Endothelial cell of umbilical vein (primary cell): ENCODE data around the gene TRIM47. TPM values are rescaled to one million over a fixed set of nuclear protein-coding genes. Genes with fewer than 3 reads are reported as not detected.

Experiments used
- BruUV-seq: library from RNA; stranded (reverse); fragments of 400-500 nt; replicated peaks from 2 replicates; lab custom pipeline; 2021; lab: Mats Ljungman, UMichigan
- CTCF ChIA-PET: fragments of 300-600, 350-600 bp; sonication (Branson Sonifier 250); formaldehyde crosslinking; loops from one replicate; lab custom pipeline; 2021; ENCODE audit warnings: antibody characterized with exemption, inconsistent platforms; lab: Charles Lee
- POLR2A ChIA-PET: fragments of 300-600, 350-600 bp; sonication (Branson Sonifier 250); formaldehyde crosslinking; loops from one replicate; lab custom pipeline; 2021; ENCODE audit warnings: antibody characterized with exemption, inconsistent platforms; lab: Charles Lee
- DNase-seq: peaks from one replicate; pipeline ENCODE4 v3.0.0-alpha.2; 2011; ENCODE audit warnings: low read depth, low spot score
- FAIRE-seq: peaks from 2 replicates; lab custom pipeline; 2011; peaks lifted over from hg19 to GRCh38; lab: Jason Lieb, UNC
- H2AFZ ChIP-seq: 2 replicates; pipeline ENCODE4 v1.6.0; 2012; ENCODE audit warnings: low read depth, low read length, control low read depth, inconsistent platforms
- H3K27ac ChIP-seq: 2 replicates; pipeline ENCODE4 v1.5.1; 2011; ENCODE audit warnings: low read depth, mild to moderate bottlenecking, control low read depth, low read length, moderate library complexity; ENCODE audit not compliant: insufficient read depth
- H3K27me3 ChIP-seq, 2 experiments: 2 replicates each; pipeline versions ENCODE4 v1.6.0 to v1.6.1; 2011; ENCODE audit warnings: low read length in 2 of 2, mixed read lengths in 1 of 2; ENCODE audit not compliant: control insufficient read depth in 2 of 2, insufficient read depth in 2 of 2
- H3K36me3 ChIP-seq, 2 experiments: 2 replicates in 1 of 2; 3 replicates in 1 of 2; pipeline ENCODE4 v1.5.1; 2011; ENCODE audit warnings: low read length in 2 of 2, mild to moderate bottlenecking in 1 of 2, moderate library complexity in 1 of 2; ENCODE audit not compliant: control insufficient read depth in 2 of 2, insufficient read depth in 2 of 2; ENCODE audit errors: extremely low read depth in 1 of 2
- H3K4me1 ChIP-seq: 3 replicates; pipeline ENCODE4 v1.5.1; 2011; ENCODE audit warnings: mild to moderate bottlenecking, low read length; ENCODE audit not compliant: control insufficient read depth, insufficient read depth; ENCODE audit errors: extremely low read depth
- H3K4me2 ChIP-seq: 2 replicates; pipeline ENCODE4 v1.6.1; 2011; ENCODE audit warnings: low read length, control low read depth, mixed read lengths; ENCODE audit not compliant: insufficient read depth
- H3K4me3 ChIP-seq, 3 experiments: fragments of 200-600 bp in 1 of 3; sonication (generic), shearing (Covaris generic) in 1 of 3; replicated peaks in 1 of 3; 2 replicates each; pipeline ENCODE4 v1.5.1; 2011 to 2016; ENCODE audit warnings: control low read depth in 3 of 3, low read length in 3 of 3, mild to moderate bottlenecking in 2 of 3, inconsistent platforms in 1 of 3, low read depth in 1 of 3, moderate library complexity in 1 of 3; ENCODE audit not compliant: insufficient read depth in 1 of 3
- H3K79me2 ChIP-seq: 2 replicates; pipeline ENCODE4 v1.6.0; 2012; ENCODE audit warnings: low read length, inconsistent platforms; ENCODE audit not compliant: control insufficient read depth, insufficient read depth
- H3K9ac ChIP-seq: replicated peaks from 2 replicates; pipeline ENCODE3; 2011; ENCODE audit warnings: low read length, control low read depth; ENCODE audit not compliant: insufficient read depth; ENCODE audit errors: extremely low read depth
- H3K9me1 ChIP-seq: replicated peaks from 3 replicates; pipeline ENCODE4 v1.6.0; 2011; ENCODE audit warnings: mild to moderate bottlenecking, low read length; ENCODE audit not compliant: control insufficient read depth, insufficient read depth; ENCODE audit errors: extremely low read depth
- H3K9me3 ChIP-seq: replicated peaks from 2 replicates; pipeline ENCODE4 v1.5.1; 2012; ENCODE audit warnings: low read length, inconsistent platforms; ENCODE audit not compliant: control insufficient read depth, insufficient read depth
- H4K20me1 ChIP-seq: replicated peaks from 2 replicates; pipeline ENCODE3; 2011; ENCODE audit warnings: mild to moderate bottlenecking, low read length; ENCODE audit not compliant: control insufficient read depth, insufficient read depth; ENCODE audit errors: extremely low read depth
- CTCF ChIP-seq, 2 donors: IDR thresholded peaks; 1 replicate in 1 of 2; 2 replicates in 1 of 2; pipeline ENCODE4 v1.5.1; 2011; ENCODE audit warnings: low read length in 2 of 2, mild to moderate bottlenecking in 2 of 2, moderate library complexity in 2 of 2, control low read depth in 1 of 2, inconsistent platforms in 1 of 2, low read depth in 1 of 2; ENCODE audit not compliant: insufficient read depth in 1 of 2; ENCODE audit errors: extremely low read depth in 1 of 2
- EZH2 ChIP-seq: IDR thresholded peaks from 2 replicates; pipeline ENCODE4 v1.6.1; 2012; ENCODE audit warnings: borderline replicate concordance, low read depth, mild to moderate bottlenecking, moderate library complexity, low read length, inconsistent platforms; ENCODE audit not compliant: severe bottlenecking
- FOS ChIP-seq: IDR thresholded peaks from 2 replicates; pipeline ENCODE4 v1.6.1; 2011; ENCODE audit warnings: mild to moderate bottlenecking, low read length, moderate library complexity, borderline replicate concordance; ENCODE audit not compliant: insufficient read depth
- GATA2 ChIP-seq: IDR thresholded peaks from 2 replicates; pipeline ENCODE4 v1.7.0; 2011; ENCODE audit warnings: low read depth, mild to moderate bottlenecking, moderate library complexity, mixed read lengths, low read length; ENCODE audit not compliant: insufficient read length, insufficient read depth
- JUN ChIP-seq: IDR thresholded peaks from 2 replicates; pipeline ENCODE4 v1.6.1; 2011; ENCODE audit warnings: borderline replicate concordance, low read depth; ENCODE audit not compliant: insufficient read length, insufficient read depth
- MAX ChIP-seq: IDR thresholded peaks from 2 replicates; pipeline ENCODE4 v1.6.1; 2011; ENCODE audit not compliant: insufficient read depth, insufficient read length
- MYC ChIP-seq: IDR thresholded peaks from one replicate; pipeline ENCODE4 v1.6.1; 2011; ENCODE audit warnings: mild to moderate bottlenecking, low read depth, low read length
- POLR2A ChIP-seq: IDR thresholded peaks from 2 replicates; pipeline ENCODE4 v1.6.1; 2012; ENCODE audit warnings: low read depth, mild to moderate bottlenecking, control low read depth, low read length
- POLR2AphosphoS5 ChIP-seq: IDR thresholded peaks from 2 replicates; pipeline ENCODE4 v1.6.1; 2012; ENCODE audit warnings: low read depth, mild to moderate bottlenecking, control low read depth, low read length, moderate library complexity; ENCODE audit not compliant: insufficient read depth
- dilution Hi-C: fragments of 300-500 bp; cut with MboI; formaldehyde crosslinking; loops from one replicate; pipeline ENCODE4 v1.15.0; 2019; ENCODE audit warnings: low sequenced_read_pairs; ENCODE audit not compliant: extremely low pct_ligation_motif_present
- intact Hi-C: fragments of 100-400 bp; cut with micrococcal nuclease; formaldehyde crosslinking; loops from one replicate; pipeline ENCODE4 v1.10.0; 2022
- polyA plus RNA-seq, 4 experiments: library from polyadenylated mRNA; depleted of rRNA in 3 of 4; stranded (reverse) in 3 of 4; unstranded in 1 of 4; fragments of >200 nt; gene quantifications; 2 replicates each; pipeline versions ENCODE4 v1.2.1 to v1.2.3, GENCODE V29; 2011 to 2012; ENCODE audit warnings: missing spikeins in 1 of 4
- total RNA-seq: library from RNA; stranded (reverse); gene quantifications from 2 replicates; pipeline ENCODE4 v1.2.3, GENCODE V29; 2021

The TRIM47 gene
- total and polyA plus RNA-seq, 2 donors (not counting 3 experiments of a cell fraction or from before 2014, with no cell fraction given) = 67.7 to 75.1 TPM

DNA sequence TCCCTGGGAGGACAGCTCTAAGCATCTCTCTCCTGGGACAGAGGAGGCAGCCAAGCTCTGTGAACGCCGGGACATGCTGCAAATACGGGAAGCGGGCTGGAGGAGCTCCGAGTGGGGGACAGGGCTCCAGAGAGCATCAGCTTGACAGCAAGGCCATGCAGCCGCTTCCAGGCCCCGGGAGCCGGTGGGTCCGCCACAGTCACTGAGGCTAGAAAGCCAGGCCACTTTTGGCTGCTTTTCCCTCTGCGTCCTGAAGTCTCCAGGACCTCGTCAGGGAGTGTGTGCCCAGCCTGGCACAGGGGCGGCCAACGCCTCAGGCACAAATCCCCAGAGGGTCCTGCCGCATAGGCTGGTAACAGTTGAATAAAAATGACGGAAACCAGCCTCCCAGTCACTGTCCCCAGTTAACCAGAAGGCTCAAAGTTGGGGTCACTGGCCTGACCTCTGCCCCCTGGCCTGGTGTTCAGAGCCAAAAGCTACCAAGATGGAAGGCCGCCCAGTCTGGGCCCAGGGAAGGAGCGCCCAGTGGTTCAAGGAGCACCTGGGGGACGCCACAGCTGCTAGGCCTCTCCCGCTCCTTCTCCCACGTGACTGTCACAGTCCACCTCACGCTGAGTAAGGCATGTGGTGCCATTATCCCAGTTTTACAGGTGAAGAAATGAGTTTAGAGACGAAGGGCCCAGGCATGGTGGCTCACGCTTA is 21.5 kb upstream of the TRIM47 start:
- intact Hi-C loops (loop anchor here (5.0 kb wide), 1 partner anchor 123 kb away; a partner anchor contains a TSS), dilution Hi-C loops (no loop called here)
- Histone ChIP-seq H3K27me3 (no peaks in the 10 kb centered on the region), H4K20me1 (no peaks in the 10 kb centered on the region), H3K4me1 (peaks cover 25% of the 10 kb centered on the region), H3K9me3 (no peaks in the 10 kb centered on the region), H3K79me2 (peaks cover 19% of the 10 kb centered on the region), H3K9ac (no peak overlapping the region), H3K4me2 (no peak overlapping the region), H3K36me3 (peaks cover 7 to 28% of the 10 kb centered on the region in 2 experiments), H3K9me1 (no peaks in the 10 kb centered on the region), H2AFZ (no peak overlapping the region), H3K27ac (no peak overlapping the region), H3K4me3 (no peak overlapping the region)
- TF ChIP-seq GATA2 = no peak
- no peak for TF ChIP-seq MYC
- no peak for TF ChIP-seq EZH2
- no peak for TF ChIP-seq POLR2A
- no peak for TF ChIP-seq MAX
- no peak for TF ChIP-seq FOS
- no peak for TF ChIP-seq JUN
- TF ChIP-seq CTCF (IDR thresholded peaks at IDR 0.05; ENCODE audit: extremely low read depth in 1 of 2, insufficient read depth in 1 of 2, low read depth in 1 of 2, low read length in 2 of 2) = no peak
- TF ChIP-seq POLR2AphosphoS5 = no peak
- DNase-seq (no peak), FAIRE-seq (no peak)
- no TSS peak for BruUV-seq
- POLR2A ChIA-PET = no interaction called here
- CTCF ChIA-PET = interaction anchor here (0.9 kb wide), 1 partner anchor 39 kb away, joined by 3 read pairs; no protein-coding TSS in a partner anchor
